ENCODE results near the gene TTC21A.
A peak's percentile ranks its signal among the peaks of the same experiment; 100 is the strongest.
"Not testable (repeated sequence)": the region's sequence is repeated elsewhere in the genome, so short reads cannot be mapped to it uniquely, and the experiment has no call there.

TTC21A gene, protein sequence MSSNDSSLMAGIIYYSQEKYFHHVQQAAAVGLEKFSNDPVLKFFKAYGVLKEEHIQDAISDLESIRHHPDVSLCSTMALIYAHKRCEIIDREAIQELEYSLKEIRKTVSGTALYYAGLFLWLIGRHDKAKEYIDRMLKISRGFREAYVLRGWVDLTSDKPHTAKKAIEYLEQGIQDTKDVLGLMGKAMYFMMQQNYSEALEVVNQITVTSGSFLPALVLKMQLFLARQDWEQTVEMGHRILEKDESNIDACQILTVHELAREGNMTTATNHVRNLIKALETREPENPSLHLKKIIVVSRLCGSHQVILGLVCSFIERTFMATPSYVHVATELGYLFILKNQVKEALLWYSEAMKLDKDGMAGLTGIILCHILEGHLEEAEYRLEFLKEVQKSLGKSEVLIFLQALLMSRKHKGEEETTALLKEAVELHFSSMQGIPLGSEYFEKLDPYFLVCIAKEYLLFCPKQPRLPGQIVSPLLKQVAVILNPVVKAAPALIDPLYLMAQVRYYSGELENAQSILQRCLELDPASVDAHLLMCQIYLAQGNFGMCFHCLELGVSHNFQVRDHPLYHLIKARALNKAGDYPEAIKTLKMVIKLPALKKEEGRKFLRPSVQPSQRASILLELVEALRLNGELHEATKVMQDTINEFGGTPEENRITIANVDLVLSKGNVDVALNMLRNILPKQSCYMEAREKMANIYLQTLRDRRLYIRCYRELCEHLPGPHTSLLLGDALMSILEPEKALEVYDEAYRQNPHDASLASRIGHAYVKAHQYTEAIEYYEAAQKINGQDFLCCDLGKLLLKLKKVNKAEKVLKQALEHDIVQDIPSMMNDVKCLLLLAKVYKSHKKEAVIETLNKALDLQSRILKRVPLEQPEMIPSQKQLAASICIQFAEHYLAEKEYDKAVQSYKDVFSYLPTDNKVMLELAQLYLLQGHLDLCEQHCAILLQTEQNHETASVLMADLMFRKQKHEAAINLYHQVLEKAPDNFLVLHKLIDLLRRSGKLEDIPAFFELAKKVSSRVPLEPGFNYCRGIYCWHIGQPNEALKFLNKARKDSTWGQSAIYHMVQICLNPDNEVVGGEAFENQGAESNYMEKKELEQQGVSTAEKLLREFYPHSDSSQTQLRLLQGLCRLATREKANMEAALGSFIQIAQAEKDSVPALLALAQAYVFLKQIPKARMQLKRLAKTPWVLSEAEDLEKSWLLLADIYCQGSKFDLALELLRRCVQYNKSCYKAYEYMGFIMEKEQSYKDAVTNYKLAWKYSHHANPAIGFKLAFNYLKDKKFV (N-terminal part only)

DNA sequence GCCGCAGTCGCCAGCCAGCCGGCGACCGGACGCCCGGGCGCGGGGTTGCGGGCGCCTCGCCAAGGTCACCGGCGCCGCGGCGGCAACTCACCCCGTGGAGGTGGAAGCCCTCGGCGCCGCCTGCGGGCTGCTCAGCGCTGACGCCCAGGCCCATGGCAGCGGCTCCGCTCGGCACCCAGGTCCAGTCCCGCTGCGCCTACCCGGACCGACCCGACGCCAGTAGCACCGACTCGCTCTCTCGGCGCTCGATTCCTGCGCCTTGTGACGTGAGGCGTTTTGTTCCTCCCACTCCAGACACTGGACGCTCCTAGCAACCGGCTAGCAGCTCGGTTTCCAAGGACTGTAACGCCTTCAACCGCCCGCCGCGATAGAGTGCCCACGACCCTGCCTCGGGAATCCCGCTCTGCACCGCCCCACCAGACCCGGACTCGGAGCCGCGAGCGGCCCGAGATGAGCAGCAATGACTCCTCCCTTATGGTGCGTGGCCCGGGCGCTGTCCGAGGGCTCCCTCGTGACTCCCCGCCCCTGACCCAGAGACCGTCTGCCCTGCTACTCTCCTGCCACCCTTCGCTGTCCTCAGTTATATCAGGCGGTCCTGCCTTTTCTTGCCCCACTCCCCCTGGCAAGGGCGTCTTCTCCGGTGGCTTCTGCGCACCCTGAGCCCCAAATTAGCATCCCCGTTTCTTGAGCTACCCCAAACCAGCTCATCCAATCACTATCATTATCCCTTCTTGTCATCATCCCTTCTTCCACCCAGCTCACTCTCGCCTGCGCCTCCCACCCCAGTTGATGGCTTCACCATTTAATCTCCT, at the start of gene TTC21A, which contains the start of gene GORASP1:
TSS of gene TTC21A (plus strand) at position 293 of the 812 bp plus-strand sequence. CDS start at position 451, 158 bp downstream.
TSS of gene GORASP1 (minus strand) at position 240 of the 812 bp plus-strand sequence. CDS start at position 154, 86 bp downstream.
- H3K4me3 ChIP-seq = peak within 1 kb of the TSS; percentile 99
- H4K20me1 ChIP-seq = peaks cover 47% of the 10 kb centered on the region
- peak within 1 kb of the TSS; percentile 99 for H3K4me2 ChIP-seq
- H3K9me3 ChIP-seq = no peaks in the 10 kb centered on the region
- peaks cover 1% of the 10 kb centered on the region; the same call in 1 of the 2 replicates for H3K36me3 ChIP-seq
- H3K4me1 ChIP-seq = peaks cover 56% of the 10 kb centered on the region
- H3K27ac ChIP-seq = peak within 1 kb of the TSS; percentile 89
- no peaks in the 10 kb centered on the region for H3K27me3 ChIP-seq
- H3K9ac ChIP-seq = peak within 1 kb of the TSS; percentile 91
- TF ChIP-seq Cebpa-rat (IDR thresholded peaks at IDR 0.05) = no peak

DNA sequence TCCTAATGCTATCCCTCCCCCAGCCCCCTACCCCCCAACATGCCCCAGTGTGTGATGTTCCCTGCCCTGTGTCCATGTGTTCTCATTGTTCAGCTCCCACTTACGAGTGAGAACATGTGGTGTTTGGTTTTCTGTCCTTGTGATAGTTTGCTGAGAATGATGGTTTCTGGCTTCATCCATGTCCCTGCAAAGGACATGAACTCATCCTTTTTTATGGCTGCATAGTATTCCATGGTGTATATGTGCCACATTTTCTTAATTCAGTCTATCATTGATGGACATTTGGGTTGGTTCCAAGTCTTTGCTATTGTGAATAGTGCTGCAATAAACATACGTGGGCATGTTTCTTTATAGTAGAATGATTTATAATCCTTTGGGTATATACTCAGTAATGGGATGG, 46.3 kb upstream of the TTC21A start:
- H3K9ac ChIP-seq, H3K9me3 ChIP-seq, H3K27me3 ChIP-seq, H3K27ac ChIP-seq, H3K4me2 ChIP-seq, H3K4me3 ChIP-seq, H3K4me1 ChIP-seq: not testable (repeated sequence)
- Histone ChIP-seq H3K36me3 (peaks cover 25% of the 10 kb centered on the region), H4K20me1 (peaks cover 74% of the 10 kb centered on the region)

DNA sequence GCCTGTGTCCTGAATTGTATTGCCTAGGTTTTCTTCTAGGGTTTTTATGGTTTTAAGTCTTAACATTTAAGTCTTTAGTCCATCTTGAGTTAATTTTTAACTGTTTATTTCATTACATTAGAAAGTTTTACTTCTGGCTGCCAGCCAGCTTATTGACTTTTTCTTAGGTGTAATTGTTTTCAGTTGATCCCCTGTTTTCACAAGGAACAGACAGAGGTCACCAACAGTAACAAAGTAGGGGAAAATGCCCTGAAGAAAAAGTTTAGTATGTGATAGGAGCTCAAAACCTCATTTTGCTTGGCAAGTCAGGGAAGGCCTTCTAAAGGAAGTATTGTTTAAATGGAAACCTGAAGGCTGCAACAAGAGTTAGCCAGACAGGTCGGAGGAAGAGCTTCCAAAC, 45.3 kb upstream of the TTC21A start:
- peaks cover 64% of the 10 kb centered on the region for H4K20me1 ChIP-seq
- no peak for TF ChIP-seq Cebpa-rat (IDR thresholded peaks at IDR 0.05)

DNA sequence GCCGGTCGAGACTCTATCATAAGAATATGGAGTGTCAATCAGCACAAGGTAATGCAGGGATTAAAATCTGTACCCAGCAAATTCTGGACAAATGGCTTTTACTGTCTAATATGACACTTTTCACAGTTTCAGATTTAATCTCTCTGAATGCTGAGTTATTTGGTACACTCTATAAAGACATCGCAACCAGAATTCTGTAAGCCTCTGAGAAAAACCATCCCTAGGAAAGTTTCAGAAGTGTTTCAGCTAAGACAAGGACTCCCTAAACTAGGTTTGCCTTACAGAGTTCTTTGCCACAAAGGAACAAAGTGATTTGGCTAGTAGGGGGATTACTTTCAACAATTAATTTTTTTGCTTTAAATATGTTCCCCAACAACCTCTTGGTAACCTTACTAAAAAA, 44.3 kb upstream of the TTC21A start:
- Histone ChIP-seq H4K20me1 (peaks cover 55% of the 10 kb centered on the region), H3K4me3 (no peak overlapping the region), H3K36me3 (peaks cover 39% of the 10 kb centered on the region), H3K27ac (no peak overlapping the region), H3K4me1 (no peaks in the 10 kb centered on the region), H3K4me2 (no peak overlapping the region), H3K27me3 (no peaks in the 10 kb centered on the region), H3K9me3 (peaks cover 8% of the 10 kb centered on the region), H3K9ac (no peak overlapping the region)
- no peak for TF ChIP-seq Cebpa-rat (IDR thresholded peaks at IDR 0.05)

More for the DNA sequence above, 45.3 kb upstream of the TTC21A start:
- Histone ChIP-seq H3K4me3 (no peak overlapping the region), H3K27ac (no peak overlapping the region), H3K9ac (no peak overlapping the region), H3K4me1 (no peaks in the 10 kb centered on the region), H3K27me3 (no peaks in the 10 kb centered on the region), H3K4me2 (no peak overlapping the region), H3K9me3 (peaks cover 8% of the 10 kb centered on the region), H3K36me3 (peaks cover 34% of the 10 kb centered on the region)

DNA sequence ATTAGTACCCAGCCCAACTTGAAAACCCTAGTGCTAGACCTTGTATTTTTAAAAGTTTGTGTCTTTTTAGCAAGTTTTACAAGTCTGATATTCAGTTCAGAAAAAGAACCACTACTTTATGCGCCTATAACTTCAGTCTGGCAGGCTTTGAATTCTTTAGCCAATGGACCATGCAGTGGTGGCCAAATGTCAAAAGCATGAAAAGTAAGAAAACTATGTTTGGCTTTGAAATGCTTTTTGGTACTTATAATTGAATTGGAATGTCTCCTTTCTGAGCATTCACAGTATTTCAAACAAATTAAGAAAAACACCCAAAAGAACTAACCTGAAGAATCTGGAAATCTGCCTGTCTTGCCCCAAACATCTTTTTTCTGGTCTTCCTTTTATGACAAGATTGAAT, 42.8 kb upstream of the TTC21A start:
- peaks cover 46% of the 10 kb centered on the region for H3K36me3 ChIP-seq
- no peak overlapping the region for H3K9ac ChIP-seq
- no peaks in the 10 kb centered on the region for H3K4me1 ChIP-seq
- no peak overlapping the region for H3K4me2 ChIP-seq
- TF ChIP-seq Cebpa-rat (IDR thresholded peaks at IDR 0.05) = no peak
- no peaks in the 10 kb centered on the region for H3K27me3 ChIP-seq
- no peak overlapping the region for H3K4me3 ChIP-seq
- H3K9me3 ChIP-seq = peaks cover 8% of the 10 kb centered on the region
- no peak overlapping the region for H3K27ac ChIP-seq
- H4K20me1 ChIP-seq = peaks cover 42% of the 10 kb centered on the region

DNA sequence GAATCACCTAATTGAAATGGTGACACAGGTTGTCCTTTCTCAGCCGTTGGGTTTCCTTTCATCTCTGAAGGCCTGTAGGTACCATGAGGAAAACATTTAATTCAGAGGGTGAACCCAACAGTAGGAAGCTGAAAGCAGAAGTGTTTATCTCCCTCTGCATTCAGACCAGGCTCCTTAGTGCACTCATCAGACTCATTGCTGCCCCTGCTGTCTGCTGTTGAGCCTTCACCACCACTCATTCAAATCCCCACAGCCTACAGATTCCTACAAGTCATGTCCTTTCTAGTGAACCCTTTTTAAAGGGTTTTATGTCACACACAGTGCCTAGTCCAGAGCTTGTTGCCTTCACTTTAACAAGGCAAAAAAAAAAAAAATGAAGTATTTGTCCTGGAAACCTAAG, 42.3 kb upstream of the TTC21A start:
- Histone ChIP-seq H3K4me2 (no peak overlapping the region), H3K9ac (no peak overlapping the region), H3K36me3 (peaks cover 51% of the 10 kb centered on the region), H3K4me3 (no peak overlapping the region), H3K4me1 (no peaks in the 10 kb centered on the region), H3K9me3 (peaks cover 6% of the 10 kb centered on the region), H3K27ac (no peak overlapping the region), H4K20me1 (peaks cover 42% of the 10 kb centered on the region), H3K27me3 (no peaks in the 10 kb centered on the region)
- no peak for TF ChIP-seq Cebpa-rat (IDR thresholded peaks at IDR 0.05)

DNA sequence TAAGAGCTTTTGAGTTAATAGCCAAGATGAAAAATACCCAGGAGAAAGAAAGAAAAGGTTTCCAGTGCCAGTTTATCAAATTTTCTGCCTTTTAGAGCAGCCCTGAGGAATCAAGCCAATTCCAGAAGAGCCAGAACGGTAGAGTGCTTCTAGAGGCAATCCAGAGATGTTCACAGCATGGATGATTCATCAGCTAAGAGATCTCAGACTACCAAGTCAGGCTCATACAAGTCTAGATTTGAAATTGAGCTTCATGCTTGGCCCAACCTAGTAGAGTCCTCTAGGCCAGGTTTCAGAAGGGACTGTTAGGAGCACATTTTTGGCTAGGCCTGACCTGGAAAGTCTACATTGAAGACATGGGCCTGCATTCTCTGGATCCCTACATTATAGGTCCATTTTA, 40.2 kb upstream of the TTC21A start:
- no peak overlapping the region for H3K27ac ChIP-seq
- H3K36me3 ChIP-seq = peaks cover 67% of the 10 kb centered on the region
- no peaks in the 10 kb centered on the region for H3K9me3 ChIP-seq
- H3K4me1 ChIP-seq = no peaks in the 10 kb centered on the region
- no peak overlapping the region for H3K9ac ChIP-seq
- H3K27me3 ChIP-seq = no peaks in the 10 kb centered on the region
- TF ChIP-seq Cebpa-rat (IDR thresholded peaks at IDR 0.05) = no peak
- H3K4me2 ChIP-seq = no peak overlapping the region
- H4K20me1 ChIP-seq = peaks cover 38% of the 10 kb centered on the region
- H3K4me3 ChIP-seq = no peak overlapping the region

DNA sequence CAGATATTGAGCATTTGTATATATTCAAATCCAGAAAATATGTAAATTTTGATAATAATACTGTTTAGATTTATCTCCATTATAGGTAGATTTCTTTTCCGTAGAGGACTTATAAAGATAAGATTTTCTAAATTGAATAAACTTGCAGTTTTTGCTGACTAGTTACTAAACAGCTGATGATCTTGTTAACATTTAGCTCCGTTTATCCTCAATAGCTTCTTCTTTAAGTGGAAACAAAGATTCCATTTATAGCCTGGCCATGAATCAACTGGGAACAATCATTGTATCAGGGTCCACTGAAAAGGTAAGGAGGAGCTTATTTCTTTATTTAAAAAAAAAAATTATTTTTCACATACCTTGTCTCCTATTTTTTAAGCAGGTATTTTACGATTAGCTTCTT, 38.9 kb upstream of the TTC21A start:
- no peak overlapping the region for H3K4me3 ChIP-seq
- no peak for TF ChIP-seq Cebpa-rat (IDR thresholded peaks at IDR 0.05)
- H3K4me2 ChIP-seq = no peak overlapping the region
- H3K27me3 ChIP-seq = no peaks in the 10 kb centered on the region
- H3K27ac ChIP-seq = no peak overlapping the region
- H3K4me1 ChIP-seq = no peaks in the 10 kb centered on the region
- H4K20me1 ChIP-seq = peaks cover 26% of the 10 kb centered on the region
- no peak overlapping the region for H3K9ac ChIP-seq
- no peaks in the 10 kb centered on the region for H3K9me3 ChIP-seq
- peaks cover 78% of the 10 kb centered on the region for H3K36me3 ChIP-seq

DNA sequence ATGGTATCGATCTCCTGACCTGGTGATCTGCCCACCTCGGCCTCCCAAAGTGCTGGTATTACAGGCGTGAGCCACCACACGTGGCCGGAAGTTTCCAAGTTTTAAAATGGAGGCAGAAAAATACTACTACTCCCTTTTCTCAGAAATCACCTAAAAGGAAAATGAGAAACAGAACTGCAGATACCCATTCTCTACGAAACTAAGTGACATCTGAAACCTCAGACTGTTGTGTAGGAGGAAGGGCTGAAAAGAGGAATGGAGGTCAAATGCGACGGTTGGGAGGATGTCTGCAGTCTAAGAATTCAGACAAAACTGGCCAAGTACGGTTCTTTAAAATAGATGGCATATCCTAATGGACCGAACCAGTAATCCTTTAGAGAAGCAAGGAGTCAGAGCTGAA, 31.6 kb upstream of the TTC21A start:
- H3K4me1 ChIP-seq = peaks cover 10% of the 10 kb centered on the region; the same call in 1 of the 2 replicates
- no peaks in the 10 kb centered on the region for H4K20me1 ChIP-seq
- H3K27me3 ChIP-seq = no peaks in the 10 kb centered on the region
- H3K9ac ChIP-seq = no peak overlapping the region
- H3K4me3 ChIP-seq = no peak overlapping the region
- no peak overlapping the region for H3K4me2 ChIP-seq
- TF ChIP-seq Cebpa-rat (IDR thresholded peaks at IDR 0.05) = no peak
- H3K9me3 ChIP-seq = no peaks in the 10 kb centered on the region
- peaks cover 88% of the 10 kb centered on the region for H3K36me3 ChIP-seq
- no peak overlapping the region for H3K27ac ChIP-seq
